ENCODE measurements around the gene AVP.
"Not testable (repeated sequence)": the region's sequence is repeated elsewhere in the genome, so short reads cannot be mapped to it uniquely, and the experiment has no call there.

Gene AVP

GRCh38 chr20:3067139-3068014 is 17.1 kb downstream of the AVP start:
- no peak overlapping the region for H3K4me3 Mint-ChIP-seq
- no peak overlapping the region for H3K27ac Mint-ChIP-seq
- H3K27me3 Mint-ChIP-seq (ENCODE audit: low read depth), result peaks cover 3% of the 10 kb centered on the region
- peaks cover 7% of the 10 kb centered on the region for H3K4me1 Mint-ChIP-seq (ENCODE audit: low read depth)
- peaks cover 7% of the 10 kb centered on the region for H3K36me3 Mint-ChIP-seq (ENCODE audit: low read depth)
- H3K9me3 Mint-ChIP-seq, result no peaks in the 10 kb centered on the region

- H3K27me3 Mint-ChIP-seq (ENCODE audit: low read depth); H3K9me3 Mint-ChIP-seq; H3K36me3 Mint-ChIP-seq (ENCODE audit: low read depth); H3K4me1 Mint-ChIP-seq (ENCODE audit: low read depth); H3K4me3 Mint-ChIP-seq; H3K27ac Mint-ChIP-seq: not testable (repeated sequence)
Measured at GRCh38 chr20:3064119-3064518, 20.4 kb downstream of the AVP start.

GRCh38 chr20:3059489-3059888 is 25.0 kb downstream of the AVP start:
- no peak overlapping the region for H3K4me3 Mint-ChIP-seq
- H3K9me3 Mint-ChIP-seq, result no peaks in the 10 kb centered on the region

GRCh38 chr20:3051385-3052019 is 33.0 kb downstream of the AVP start:
- Mint-ChIP-seq H3K4me1 (ENCODE audit: low read depth) (peaks cover 14% of the 10 kb centered on the region), H3K27me3 (ENCODE audit: low read depth) (no peaks in the 10 kb centered on the region), H3K36me3 (ENCODE audit: low read depth) (peaks cover 17% of the 10 kb centered on the region), H3K4me3 (no peak overlapping the region), H3K9me3 (no peaks in the 10 kb centered on the region), H3K27ac (no peak overlapping the region)

More at GRCh38 chr20:3059489-3059888, 25.0 kb downstream of the AVP start:
- H3K27me3 Mint-ChIP-seq (ENCODE audit: low read depth), result no peaks in the 10 kb centered on the region
- peaks cover 6% of the 10 kb centered on the region for H3K36me3 Mint-ChIP-seq (ENCODE audit: low read depth)
- peaks cover 2% of the 10 kb centered on the region for H3K4me1 Mint-ChIP-seq (ENCODE audit: low read depth)
- H3K27ac Mint-ChIP-seq, result no peak overlapping the region

- no peaks in the 10 kb centered on the region for H3K9me3 Mint-ChIP-seq
- H3K4me1 Mint-ChIP-seq (ENCODE audit: low read depth), result peaks cover 22% of the 10 kb centered on the region
- H3K36me3 Mint-ChIP-seq (ENCODE audit: low read depth), result peaks cover 17% of the 10 kb centered on the region
- H3K27ac Mint-ChIP-seq, result no peak overlapping the region
- no peaks in the 10 kb centered on the region for H3K27me3 Mint-ChIP-seq (ENCODE audit: low read depth)
- peak overlapping the region; percentile 42 for H3K4me3 Mint-ChIP-seq
Measured at GRCh38 chr20:3047486-3048419, 36.8 kb downstream of the AVP start.

- H3K27me3 Mint-ChIP-seq (ENCODE audit: low read depth), result no peaks in the 10 kb centered on the region
- H3K9me3 Mint-ChIP-seq, result no peaks in the 10 kb centered on the region
- peaks cover 18% of the 10 kb centered on the region for H3K36me3 Mint-ChIP-seq (ENCODE audit: low read depth)
- H3K4me1 Mint-ChIP-seq (ENCODE audit: low read depth), result peaks cover 23% of the 10 kb centered on the region
- H3K4me3 Mint-ChIP-seq, result peak overlapping the region; percentile 84
- peak overlapping the region; percentile 55 for H3K27ac Mint-ChIP-seq
Measured at GRCh38 chr20:3046677-3047462, 37.7 kb downstream of the AVP start.

GRCh38 chr20:3045816-3046676 is 38.5 kb downstream of the AVP start, which contains the start of gene MRPS26:
MRPS26 (plus strand) TSS chr20:3046052; CDS start chr20:3046069, 17 bp downstream.
- Mint-ChIP-seq H3K27ac (peak within 1 kb of the TSS; percentile 86), H3K4me3 (peak within 1 kb of the TSS; percentile 84), H3K36me3 (ENCODE audit: low read depth) (peaks cover 23% of the 10 kb centered on the region), H3K9me3 (no peaks in the 10 kb centered on the region), H3K27me3 (ENCODE audit: low read depth) (no peaks in the 10 kb centered on the region), H3K4me1 (ENCODE audit: low read depth) (peaks cover 27% of the 10 kb centered on the region)

GRCh38 chr20:3045042-3045815 is 39.3 kb downstream of the AVP start:
- Mint-ChIP-seq H3K27ac (peak overlapping the region; percentile 86), H3K4me1 (ENCODE audit: low read depth) (peaks cover 33% of the 10 kb centered on the region), H3K36me3 (ENCODE audit: low read depth) (peaks cover 20% of the 10 kb centered on the region), H3K27me3 (ENCODE audit: low read depth) (no peaks in the 10 kb centered on the region), H3K9me3 (no peaks in the 10 kb centered on the region), H3K4me3 (peak overlapping the region; percentile 83)

- Mint-ChIP-seq H3K27ac (no peak overlapping the region), H3K4me3 (peak overlapping the region; percentile 50), H3K36me3 (ENCODE audit: low read depth) (peaks cover 17% of the 10 kb centered on the region), H3K4me1 (ENCODE audit: low read depth) (peaks cover 36% of the 10 kb centered on the region), H3K9me3 (no peaks in the 10 kb centered on the region), H3K27me3 (ENCODE audit: low read depth) (no peaks in the 10 kb centered on the region)
Measured at GRCh38 chr20:3044336-3044965, 40.1 kb downstream of the AVP start.

GRCh38 chr20:3043322-3043721 is 41.2 kb downstream of the AVP start, which contains the start of gene GNRH2:
GNRH2 (plus strand) TSS chr20:3043622; CDS start chr20:3044415, 793 bp downstream.
- H3K36me3 Mint-ChIP-seq (ENCODE audit: low read depth), result peaks cover 19% of the 10 kb centered on the region
- H3K27ac Mint-ChIP-seq, result peak within 1 kb of the TSS; percentile 55
- no peaks in the 10 kb centered on the region for H3K27me3 Mint-ChIP-seq (ENCODE audit: low read depth)
- no peaks in the 10 kb centered on the region for H3K9me3 Mint-ChIP-seq
- no peak within 1 kb of the TSS for H3K4me3 Mint-ChIP-seq
- peaks cover 33% of the 10 kb centered on the region for H3K4me1 Mint-ChIP-seq (ENCODE audit: low read depth)

GRCh38 chr20:3042625-3043024 is 41.9 kb downstream of the AVP start:
- Mint-ChIP-seq H3K27me3 (ENCODE audit: low read depth) (no peaks in the 10 kb centered on the region), H3K27ac (no peak overlapping the region), H3K4me3 (no peak overlapping the region), H3K9me3 (no peaks in the 10 kb centered on the region), H3K36me3 (ENCODE audit: low read depth) (peaks cover 18% of the 10 kb centered on the region), H3K4me1 (ENCODE audit: low read depth) (peaks cover 29% of the 10 kb centered on the region)

- peaks cover 18% of the 10 kb centered on the region for H3K36me3 Mint-ChIP-seq (ENCODE audit: low read depth)
- no peaks in the 10 kb centered on the region for H3K27me3 Mint-ChIP-seq (ENCODE audit: low read depth)
- no peak overlapping the region for H3K27ac Mint-ChIP-seq
- H3K4me1 Mint-ChIP-seq (ENCODE audit: low read depth), result peaks cover 25% of the 10 kb centered on the region
- no peaks in the 10 kb centered on the region for H3K9me3 Mint-ChIP-seq
- no peak overlapping the region for H3K4me3 Mint-ChIP-seq
Measured at GRCh38 chr20:3041854-3042409, 42.6 kb downstream of the AVP start.

Data from T-helper 1 cell treated with Interleukin-12 subunit alpha and Interleukin-12 subunit beta and Interleukin-4 antibody, amounts not matched to agents 30 μg/mL and 1 μg/mL, for 36 hours (primary cell).